ENCODE measurements around the gene MRPS25. TPM values are rescaled to one million over a fixed set of nuclear protein-coding genes. Genes with fewer than 3 reads are reported as not detected.

MRPS25 gene
- total RNA-seq, 1 donor, result 9.5 TPM

DNA sequence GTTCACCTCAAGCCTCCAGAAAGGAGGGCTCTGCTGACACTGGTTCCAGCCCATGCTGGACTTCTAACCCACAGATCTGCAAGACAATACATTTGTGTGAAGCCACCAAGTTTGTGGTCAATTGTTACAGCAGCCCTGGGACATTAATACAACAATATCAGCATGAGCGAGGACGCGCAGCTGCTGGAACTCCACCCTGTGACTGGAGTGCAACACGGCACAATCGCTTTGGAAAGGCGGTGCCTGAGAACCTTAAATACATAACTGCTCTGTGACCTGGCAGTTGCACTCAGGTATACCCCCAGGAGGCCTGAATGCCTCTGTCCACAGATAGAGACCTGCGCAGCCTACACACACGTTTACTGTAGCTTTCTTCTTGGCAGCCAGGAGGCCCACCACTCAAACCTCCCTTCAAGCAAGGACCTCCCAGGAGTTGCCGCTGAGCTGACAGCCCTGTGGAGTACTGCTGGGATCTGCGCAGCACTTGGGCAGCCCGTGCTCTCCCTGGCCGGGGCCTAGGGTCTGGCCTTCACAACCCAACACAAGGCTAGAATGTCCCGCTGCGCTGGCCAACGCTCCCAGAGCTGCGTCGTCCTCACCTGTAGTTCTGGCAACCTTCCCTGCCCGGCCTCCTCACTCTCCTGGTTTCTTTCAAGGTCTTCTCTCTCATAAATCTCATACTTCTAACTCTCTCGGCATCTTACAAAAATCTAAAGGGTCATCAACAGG lies 8.3 kb downstream of the MRPS25 start:
- TF ChIP-seq, protein P1, sequence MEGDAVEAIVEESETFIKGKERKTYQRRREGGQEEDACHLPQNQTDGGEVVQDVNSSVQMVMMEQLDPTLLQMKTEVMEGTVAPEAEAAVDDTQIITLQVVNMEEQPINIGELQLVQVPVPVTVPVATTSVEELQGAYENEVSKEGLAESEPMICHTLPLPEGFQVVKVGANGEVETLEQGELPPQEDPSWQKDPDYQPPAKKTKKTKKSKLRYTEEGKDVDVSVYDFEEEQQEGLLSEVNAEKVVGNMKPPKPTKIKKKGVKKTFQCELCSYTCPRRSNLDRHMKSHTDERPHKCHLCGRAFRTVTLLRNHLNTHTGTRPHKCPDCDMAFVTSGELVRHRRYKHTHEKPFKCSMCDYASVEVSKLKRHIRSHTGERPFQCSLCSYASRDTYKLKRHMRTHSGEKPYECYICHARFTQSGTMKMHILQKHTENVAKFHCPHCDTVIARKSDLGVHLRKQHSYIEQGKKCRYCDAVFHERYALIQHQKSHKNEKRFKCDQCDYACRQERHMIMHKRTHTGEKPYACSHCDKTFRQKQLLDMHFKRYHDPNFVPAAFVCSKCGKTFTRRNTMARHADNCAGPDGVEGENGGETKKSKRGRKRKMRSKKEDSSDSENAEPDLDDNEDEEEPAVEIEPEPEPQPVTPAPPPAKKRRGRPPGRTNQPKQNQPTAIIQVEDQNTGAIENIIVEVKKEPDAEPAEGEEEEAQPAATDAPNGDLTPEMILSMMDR (IDR thresholded peaks at IDR 0.05; ENCODE audit: insufficient read depth, low read depth, low read length), result no peak
- H3K4me3 ChIP-seq (ENCODE audit: low read depth, low read length), result no peak overlapping the region
- DNase-seq (ENCODE audit: low read depth), result no peak

DNA sequence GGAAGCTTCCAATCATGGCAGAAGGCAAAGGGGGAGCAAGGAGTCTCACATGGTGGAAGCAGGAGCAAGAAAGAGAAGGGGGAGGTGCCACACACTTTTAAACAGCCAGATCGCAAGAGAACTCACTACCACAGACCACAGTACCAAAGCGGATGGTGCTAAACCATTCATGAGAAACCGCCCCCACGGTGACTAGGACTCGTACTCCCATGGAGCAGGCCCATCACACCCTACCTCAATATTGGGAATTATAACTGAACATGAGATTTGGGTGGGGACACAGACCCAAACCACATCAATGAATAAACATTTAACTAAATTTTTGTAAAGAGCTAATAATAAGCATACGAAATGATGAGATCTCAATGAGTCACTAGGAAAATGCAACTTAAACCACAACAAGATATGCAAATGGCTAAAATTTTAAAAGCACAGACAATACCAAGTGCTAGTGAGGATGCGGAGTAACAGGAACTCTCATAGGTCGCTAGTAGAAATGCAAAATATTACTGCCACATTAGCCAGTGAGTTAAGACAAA lies 10.0 kb downstream of the MRPS25 start:
- TF ChIP-seq, protein P1 (IDR thresholded peaks at IDR 0.05; ENCODE audit: insufficient read depth, low read depth, low read length), result no peak
- H3K4me3 ChIP-seq (ENCODE audit: low read depth, low read length), result no peak overlapping the region
- DNase-seq (ENCODE audit: low read depth), result no peak

GRCh38 chr3:15053541-15053940 lies 11.6 kb downstream of the MRPS25 start:
- H3K4me3 ChIP-seq (ENCODE audit: low read depth, low read length), result no peak overlapping the region
- TF ChIP-seq, protein P1 (IDR thresholded peaks at IDR 0.05; ENCODE audit: insufficient read depth, low read depth, low read length), result no peak
- no peak for DNase-seq (ENCODE audit: low read depth)

DNA sequence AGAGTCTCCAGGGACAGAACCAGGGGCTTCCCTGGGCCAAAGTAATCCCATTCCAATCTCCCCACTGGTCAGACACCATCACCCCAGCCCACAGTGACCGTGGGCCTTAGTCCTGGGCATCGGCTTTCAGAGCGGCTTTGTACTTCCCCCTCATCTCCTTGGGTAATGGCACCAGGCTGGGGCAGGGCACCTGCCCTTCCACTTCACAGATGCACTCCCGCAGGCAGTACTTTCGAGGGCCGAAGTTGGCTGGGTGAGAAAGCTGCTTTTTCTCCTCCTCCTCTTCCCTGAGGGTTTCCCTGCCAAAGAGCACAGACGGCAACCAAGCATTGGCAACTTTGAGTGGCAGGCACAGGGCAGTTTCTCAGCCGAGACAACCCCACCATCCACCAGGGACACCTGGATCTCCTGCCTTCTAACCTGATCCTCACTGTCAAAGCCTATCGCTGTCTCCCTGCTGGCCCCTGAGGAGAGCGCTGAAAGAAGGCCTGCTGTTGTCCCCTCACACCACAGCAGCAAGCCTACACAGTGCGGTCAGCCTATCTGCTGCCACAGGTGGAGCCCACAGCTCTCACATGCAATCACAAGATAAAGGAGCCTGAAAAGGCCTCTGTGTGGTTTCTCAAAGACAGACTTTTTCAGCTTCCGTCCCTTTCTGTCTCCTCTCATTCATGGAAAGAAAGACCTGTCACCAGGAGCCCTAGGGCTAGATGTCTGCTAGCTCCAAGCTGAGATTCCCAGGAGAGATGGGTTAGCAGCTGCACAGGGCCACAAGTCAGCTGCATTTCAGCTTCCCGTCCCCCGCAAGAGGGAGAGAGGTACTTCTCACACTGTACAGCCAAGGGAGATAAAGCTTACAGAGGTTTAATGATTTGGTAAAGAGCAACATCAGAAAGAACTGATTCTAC lies 12.5 kb downstream of the MRPS25 start:
- no peak for DNase-seq (ENCODE audit: low read depth)
- no peak overlapping the region for H3K4me3 ChIP-seq (ENCODE audit: low read depth, low read length)
- TF ChIP-seq, protein P1 (IDR thresholded peaks at IDR 0.05; ENCODE audit: insufficient read depth, low read depth, low read length), result no peak

DNA sequence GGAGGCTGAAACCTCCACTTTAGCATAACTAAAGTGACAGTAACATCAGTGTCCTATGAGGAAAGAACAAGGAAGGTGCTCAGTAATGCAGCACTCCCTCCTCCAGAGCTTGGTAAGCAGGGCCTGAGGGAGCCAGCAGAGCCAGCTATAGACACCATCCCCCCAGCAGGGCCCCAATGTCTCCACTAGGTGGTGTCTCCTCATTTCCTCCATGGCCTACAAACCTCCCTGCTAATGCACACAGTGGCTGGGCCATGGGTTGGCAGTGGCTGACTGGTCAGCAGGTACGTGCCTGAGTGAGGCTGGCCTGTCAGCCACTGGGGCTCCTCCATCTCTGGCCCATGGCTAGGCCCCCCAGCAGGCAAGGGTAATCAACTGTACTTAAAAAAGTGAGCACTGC lies 13.6 kb downstream of the MRPS25 start:
- H3K4me3 ChIP-seq (ENCODE audit: low read depth, low read length), result no peak overlapping the region
- peak; percentile 38 for DNase-seq (ENCODE audit: low read depth)
- TF ChIP-seq, protein P1 (IDR thresholded peaks at IDR 0.05; ENCODE audit: insufficient read depth, low read depth, low read length), result peak; percentile 80

DNA sequence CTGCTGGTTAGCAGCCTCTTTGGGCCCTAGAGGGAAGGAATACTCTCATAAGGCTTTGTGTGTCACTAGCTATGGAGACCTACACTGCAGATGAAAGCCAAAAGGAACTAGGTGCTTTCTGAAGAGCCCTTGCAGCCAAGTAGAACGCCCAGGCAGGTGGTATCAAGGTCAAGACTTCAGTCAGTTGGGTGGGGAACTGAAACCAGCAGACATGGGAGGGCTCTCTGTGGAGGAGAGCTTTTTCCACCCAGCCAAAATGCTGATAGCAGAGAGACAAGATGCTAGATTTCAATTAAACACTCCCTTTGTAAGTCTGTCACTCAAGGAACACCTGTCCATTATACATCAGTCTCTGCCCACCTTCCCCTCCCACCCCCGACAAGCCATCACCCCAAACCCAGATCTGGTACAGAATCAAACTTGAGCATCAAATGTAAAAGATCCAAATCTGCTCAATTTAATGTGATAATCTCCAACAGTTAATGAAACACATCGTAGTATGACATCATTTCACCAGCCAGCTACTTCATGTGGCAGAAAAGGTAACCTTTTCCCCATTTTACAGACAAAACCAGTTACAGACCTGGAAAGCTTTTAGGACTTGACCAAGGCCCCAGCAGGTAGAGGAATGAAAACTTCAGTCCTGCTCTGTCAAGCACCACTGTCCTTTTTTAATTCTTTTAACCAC lies 14.6 kb downstream of the MRPS25 start:
- H3K4me3 ChIP-seq (ENCODE audit: low read depth, low read length), result no peak overlapping the region
- TF ChIP-seq, protein P1 (IDR thresholded peaks at IDR 0.05; ENCODE audit: insufficient read depth, low read depth, low read length), result no peak
- no peak for DNase-seq (ENCODE audit: low read depth)

All from fibroblast of villous mesenchyme (primary cell).